Endothelial cell of umbilical vein (primary cell): Measurements from ENCODE around the gene MREG. TPM values are rescaled to one million over a fixed set of nuclear protein-coding genes. Genes with fewer than 3 reads are reported as not detected.

Experiments
- BruUV-seq: library from RNA; stranded (reverse); fragments of 400-500 nt; replicated peaks from 2 replicates; lab custom pipeline; 2021; lab: Mats Ljungman, UMichigan
- CTCF ChIA-PET: fragments of 300-600, 350-600 bp; sonication (Branson Sonifier 250); formaldehyde crosslinking; loops from one replicate; lab custom pipeline; 2021; ENCODE audit warnings: antibody characterized with exemption, inconsistent platforms; lab: Charles Lee
- POLR2A ChIA-PET: fragments of 300-600, 350-600 bp; sonication (Branson Sonifier 250); formaldehyde crosslinking; loops from one replicate; lab custom pipeline; 2021; ENCODE audit warnings: antibody characterized with exemption, inconsistent platforms; lab: Charles Lee
- DNase-seq: peaks from one replicate; pipeline ENCODE4 v3.0.0-alpha.2; 2011; ENCODE audit warnings: low read depth, low spot score
- FAIRE-seq: peaks from 2 replicates; lab custom pipeline; 2011; peaks lifted over from hg19 to GRCh38; lab: Jason Lieb, UNC
- H2AFZ ChIP-seq: 2 replicates; pipeline ENCODE4 v1.6.0; 2012; ENCODE audit warnings: low read depth, low read length, control low read depth, inconsistent platforms
- H3K27ac ChIP-seq: 2 replicates; pipeline ENCODE4 v1.5.1; 2011; ENCODE audit warnings: low read depth, mild to moderate bottlenecking, control low read depth, low read length, moderate library complexity; ENCODE audit not compliant: insufficient read depth
- H3K27me3 ChIP-seq, 2 experiments: 2 replicates each; pipeline versions ENCODE4 v1.6.0 to v1.6.1; 2011; ENCODE audit warnings: low read length in 2 of 2, mixed read lengths in 1 of 2; ENCODE audit not compliant: control insufficient read depth in 2 of 2, insufficient read depth in 2 of 2
- H3K36me3 ChIP-seq, 2 experiments: 2 replicates in 1 of 2; 3 replicates in 1 of 2; pipeline ENCODE4 v1.5.1; 2011; ENCODE audit warnings: low read length in 2 of 2, mild to moderate bottlenecking in 1 of 2, moderate library complexity in 1 of 2; ENCODE audit not compliant: control insufficient read depth in 2 of 2, insufficient read depth in 2 of 2; ENCODE audit errors: extremely low read depth in 1 of 2
- H3K4me1 ChIP-seq: 3 replicates; pipeline ENCODE4 v1.5.1; 2011; ENCODE audit warnings: mild to moderate bottlenecking, low read length; ENCODE audit not compliant: control insufficient read depth, insufficient read depth; ENCODE audit errors: extremely low read depth
- H3K4me2 ChIP-seq: 2 replicates; pipeline ENCODE4 v1.6.1; 2011; ENCODE audit warnings: low read length, control low read depth, mixed read lengths; ENCODE audit not compliant: insufficient read depth
- H3K4me3 ChIP-seq, 3 experiments: fragments of 200-600 bp in 1 of 3; sonication (generic), shearing (Covaris generic) in 1 of 3; replicated peaks in 1 of 3; 2 replicates each; pipeline ENCODE4 v1.5.1; 2011 to 2016; ENCODE audit warnings: control low read depth in 3 of 3, low read length in 3 of 3, mild to moderate bottlenecking in 2 of 3, inconsistent platforms in 1 of 3, low read depth in 1 of 3, moderate library complexity in 1 of 3; ENCODE audit not compliant: insufficient read depth in 1 of 3
- H3K79me2 ChIP-seq: 2 replicates; pipeline ENCODE4 v1.6.0; 2012; ENCODE audit warnings: low read length, inconsistent platforms; ENCODE audit not compliant: control insufficient read depth, insufficient read depth
- H3K9ac ChIP-seq: replicated peaks from 2 replicates; pipeline ENCODE3; 2011; ENCODE audit warnings: low read length, control low read depth; ENCODE audit not compliant: insufficient read depth; ENCODE audit errors: extremely low read depth
- H3K9me1 ChIP-seq: replicated peaks from 3 replicates; pipeline ENCODE4 v1.6.0; 2011; ENCODE audit warnings: mild to moderate bottlenecking, low read length; ENCODE audit not compliant: control insufficient read depth, insufficient read depth; ENCODE audit errors: extremely low read depth
- H3K9me3 ChIP-seq: replicated peaks from 2 replicates; pipeline ENCODE4 v1.5.1; 2012; ENCODE audit warnings: low read length, inconsistent platforms; ENCODE audit not compliant: control insufficient read depth, insufficient read depth
- H4K20me1 ChIP-seq: replicated peaks from 2 replicates; pipeline ENCODE3; 2011; ENCODE audit warnings: mild to moderate bottlenecking, low read length; ENCODE audit not compliant: control insufficient read depth, insufficient read depth; ENCODE audit errors: extremely low read depth
- EZH2 ChIP-seq: IDR thresholded peaks from 2 replicates; pipeline ENCODE4 v1.6.1; 2012; ENCODE audit warnings: borderline replicate concordance, low read depth, mild to moderate bottlenecking, moderate library complexity, low read length, inconsistent platforms; ENCODE audit not compliant: severe bottlenecking
- FOS ChIP-seq: IDR thresholded peaks from 2 replicates; pipeline ENCODE4 v1.6.1; 2011; ENCODE audit warnings: mild to moderate bottlenecking, low read length, moderate library complexity, borderline replicate concordance; ENCODE audit not compliant: insufficient read depth
- GATA2 ChIP-seq: IDR thresholded peaks from 2 replicates; pipeline ENCODE4 v1.7.0; 2011; ENCODE audit warnings: low read depth, mild to moderate bottlenecking, moderate library complexity, mixed read lengths, low read length; ENCODE audit not compliant: insufficient read length, insufficient read depth
- JUN ChIP-seq: IDR thresholded peaks from 2 replicates; pipeline ENCODE4 v1.6.1; 2011; ENCODE audit warnings: borderline replicate concordance, low read depth; ENCODE audit not compliant: insufficient read length, insufficient read depth
- MYC ChIP-seq: IDR thresholded peaks from one replicate; pipeline ENCODE4 v1.6.1; 2011; ENCODE audit warnings: mild to moderate bottlenecking, low read depth, low read length
- POLR2A ChIP-seq: IDR thresholded peaks from 2 replicates; pipeline ENCODE4 v1.6.1; 2012; ENCODE audit warnings: low read depth, mild to moderate bottlenecking, control low read depth, low read length
- POLR2AphosphoS5 ChIP-seq: IDR thresholded peaks from 2 replicates; pipeline ENCODE4 v1.6.1; 2012; ENCODE audit warnings: low read depth, mild to moderate bottlenecking, control low read depth, low read length, moderate library complexity; ENCODE audit not compliant: insufficient read depth
- dilution Hi-C: fragments of 300-500 bp; cut with MboI; formaldehyde crosslinking; loops from one replicate; pipeline ENCODE4 v1.15.0; 2019; ENCODE audit warnings: low sequenced_read_pairs; ENCODE audit not compliant: extremely low pct_ligation_motif_present
- intact Hi-C: fragments of 100-400 bp; cut with micrococcal nuclease; formaldehyde crosslinking; loops from one replicate; pipeline ENCODE4 v1.10.0; 2022
- polyA plus RNA-seq, 4 experiments: library from polyadenylated mRNA; depleted of rRNA in 3 of 4; stranded (reverse) in 3 of 4; unstranded in 1 of 4; fragments of >200 nt; gene quantifications; 2 replicates each; pipeline versions ENCODE4 v1.2.1 to v1.2.3, GENCODE V29; 2011 to 2012; ENCODE audit warnings: missing spikeins in 1 of 4
- total RNA-seq: library from RNA; stranded (reverse); gene quantifications from 2 replicates; pipeline ENCODE4 v1.2.3, GENCODE V29; 2021
- TF ChIP-seq, protein P1 (sequence below), 2 donors: IDR thresholded peaks; 1 replicate in 1 of 2; 2 replicates in 1 of 2; pipeline ENCODE4 v1.5.1; 2011; ENCODE audit warnings: low read length in 2 of 2, mild to moderate bottlenecking in 2 of 2, moderate library complexity in 2 of 2, control low read depth in 1 of 2, inconsistent platforms in 1 of 2, low read depth in 1 of 2; ENCODE audit not compliant: insufficient read depth in 1 of 2; ENCODE audit errors: extremely low read depth in 1 of 2
- TF ChIP-seq, protein P2 (sequence below): IDR thresholded peaks from 2 replicates; pipeline ENCODE4 v1.6.1; 2011; ENCODE audit not compliant: insufficient read depth, insufficient read length

Gene MREG
- total and polyA plus RNA-seq, 2 donors (not counting 3 experiments of a cell fraction or from before 2014, with no cell fraction given): 0.41 to 3.9 TPM

DNA sequence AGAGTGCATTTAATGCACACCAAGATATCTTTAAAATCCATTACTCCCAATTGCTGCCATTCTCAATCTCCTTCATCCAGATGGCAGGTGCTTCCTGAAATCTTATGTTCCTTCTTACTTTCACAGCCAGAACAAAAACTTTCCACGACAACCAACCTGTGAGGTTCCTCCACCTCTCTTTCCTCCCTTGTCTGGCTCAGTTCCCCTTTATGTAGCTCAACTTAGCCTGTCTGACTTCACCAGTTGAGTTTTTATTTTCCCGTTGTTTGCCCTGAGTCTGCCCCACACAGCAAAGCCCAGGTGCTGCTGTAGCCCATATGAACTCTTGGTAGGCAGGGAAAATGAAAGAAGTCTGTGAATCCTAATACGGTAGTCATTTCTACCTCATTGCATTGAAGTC lies 112.5 kb downstream of the MREG start:
- no peak overlapping the region for H3K4me2 ChIP-seq

DNA sequence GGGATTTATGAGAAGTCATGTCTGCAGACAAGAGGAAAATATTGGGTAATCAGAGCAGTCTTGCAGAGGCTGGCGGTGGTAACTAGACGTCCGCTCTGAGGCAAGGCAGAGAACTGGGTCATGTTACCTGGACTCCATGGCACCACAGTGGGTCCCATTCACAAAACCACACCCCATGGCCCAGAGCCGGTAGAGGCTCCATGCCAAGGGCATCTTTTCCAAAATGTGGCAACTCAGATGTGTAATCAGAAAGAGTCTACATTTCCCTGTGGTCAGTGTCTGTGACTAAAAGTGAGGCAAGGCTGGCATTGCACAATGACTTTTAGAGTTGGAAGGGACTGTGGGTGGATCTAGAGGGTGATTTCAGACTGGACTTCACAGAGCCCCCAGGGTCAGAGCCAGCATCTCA lies 113.1 kb downstream of the MREG start:
- BruUV-seq: no TSS peak
- intact Hi-C loops (no loop called here), dilution Hi-C loops (no loop called here)
- TF ChIP-seq, protein P1, sequence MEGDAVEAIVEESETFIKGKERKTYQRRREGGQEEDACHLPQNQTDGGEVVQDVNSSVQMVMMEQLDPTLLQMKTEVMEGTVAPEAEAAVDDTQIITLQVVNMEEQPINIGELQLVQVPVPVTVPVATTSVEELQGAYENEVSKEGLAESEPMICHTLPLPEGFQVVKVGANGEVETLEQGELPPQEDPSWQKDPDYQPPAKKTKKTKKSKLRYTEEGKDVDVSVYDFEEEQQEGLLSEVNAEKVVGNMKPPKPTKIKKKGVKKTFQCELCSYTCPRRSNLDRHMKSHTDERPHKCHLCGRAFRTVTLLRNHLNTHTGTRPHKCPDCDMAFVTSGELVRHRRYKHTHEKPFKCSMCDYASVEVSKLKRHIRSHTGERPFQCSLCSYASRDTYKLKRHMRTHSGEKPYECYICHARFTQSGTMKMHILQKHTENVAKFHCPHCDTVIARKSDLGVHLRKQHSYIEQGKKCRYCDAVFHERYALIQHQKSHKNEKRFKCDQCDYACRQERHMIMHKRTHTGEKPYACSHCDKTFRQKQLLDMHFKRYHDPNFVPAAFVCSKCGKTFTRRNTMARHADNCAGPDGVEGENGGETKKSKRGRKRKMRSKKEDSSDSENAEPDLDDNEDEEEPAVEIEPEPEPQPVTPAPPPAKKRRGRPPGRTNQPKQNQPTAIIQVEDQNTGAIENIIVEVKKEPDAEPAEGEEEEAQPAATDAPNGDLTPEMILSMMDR (IDR thresholded peaks at IDR 0.05; ENCODE audit: extremely low read depth in 1 of 2, insufficient read depth in 1 of 2, low read depth in 1 of 2, low read length in 2 of 2): no peak
- TF ChIP-seq MYC (no peak), GATA2 (no peak), FOS (no peak), JUN (no peak), EZH2 (no peak), POLR2AphosphoS5 (no peak), POLR2A (no peak)
- TF ChIP-seq, protein P2, sequence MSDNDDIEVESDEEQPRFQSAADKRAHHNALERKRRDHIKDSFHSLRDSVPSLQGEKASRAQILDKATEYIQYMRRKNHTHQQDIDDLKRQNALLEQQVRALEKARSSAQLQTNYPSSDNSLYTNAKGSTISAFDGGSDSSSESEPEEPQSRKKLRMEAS: no peak
- Histone ChIP-seq H3K4me3 (no peak overlapping the region), H3K27me3 (no peaks in the 10 kb centered on the region), H3K9me1 (no peaks in the 10 kb centered on the region), H3K4me1 (no peaks in the 10 kb centered on the region), H3K9ac (no peak overlapping the region), H3K79me2 (no peaks in the 10 kb centered on the region), H4K20me1 (no peaks in the 10 kb centered on the region), H3K4me2 (no peak overlapping the region), H3K9me3 (no peaks in the 10 kb centered on the region), H2AFZ (no peak overlapping the region), H3K27ac (no peak overlapping the region), H3K36me3 (no peaks in the 10 kb centered on the region)
- DNase-seq (no peak), FAIRE-seq (no peak)
- POLR2A ChIA-PET: no interaction called here
- CTCF ChIA-PET: interaction anchor here (1.5 kb wide), 1 partner anchor 27 kb away, joined by 3 read pairs; no protein-coding TSS in a partner anchor

More for the DNA sequence above, 112.5 kb downstream of the MREG start:
- FAIRE-seq: peak; percentile 88
- POLR2A ChIA-PET: no interaction called here
- no peaks in the 10 kb centered on the region for H3K36me3 ChIP-seq
- H3K9me3 ChIP-seq: no peaks in the 10 kb centered on the region
- dilution Hi-C loops (no loop called here), intact Hi-C loops (no loop called here)
- no peak overlapping the region for H3K4me3 ChIP-seq
- TF ChIP-seq EZH2 (no peak), POLR2AphosphoS5 (no peak), GATA2 (no peak), JUN (no peak)
- H2AFZ ChIP-seq: peak overlapping the region; percentile 38
- no peak overlapping the region for H3K9ac ChIP-seq
- H4K20me1 ChIP-seq: no peaks in the 10 kb centered on the region
- H3K27me3 ChIP-seq: no peaks in the 10 kb centered on the region
- BruUV-seq: no TSS peak
- no peaks in the 10 kb centered on the region for H3K4me1 ChIP-seq
- CTCF ChIA-PET: interaction anchor here (1.5 kb wide), 1 partner anchor 28 kb away, joined by 3 read pairs; no protein-coding TSS in a partner anchor
- no peaks in the 10 kb centered on the region for H3K9me1 ChIP-seq
- peak overlapping the region; percentile 36 for H3K27ac ChIP-seq
- no peaks in the 10 kb centered on the region for H3K79me2 ChIP-seq
- peak; percentile 99 for DNase-seq
